Stimulated activated naive CD8-positive, alpha-beta T cell treated with anti-CD3 and anti-CD28 coated beads, Interleukin-15, amount 100 ng/mL, for 72 hours (primary cell): Measurements from ENCODE around the gene SPIN1.

ENCODE experiments used
- ATAC-seq: fragments of 150-1000 bp; cut with Tn5 transposase; 2 replicates; pipeline ENCODE4 v1.10.0; 2021; ENCODE audit warnings: mild to moderate bottlenecking, moderate library complexity
- DNase-seq, 2 donors: peaks; one replicate each; pipeline ENCODE4 v3.0.0; 2021 to 2022
- H3K27ac Mint-ChIP-seq, 2 donors: one replicate each; pipeline ENCODE4 v1.8.0; 2022; ENCODE audit warnings: mild to moderate bottlenecking in 2 of 2, mixed read lengths in 2 of 2, moderate library complexity in 2 of 2
- H3K27me3 Mint-ChIP-seq: one replicate; pipeline ENCODE4 v1.8.0; 2022; ENCODE audit warnings: mixed read lengths
- H3K4me1 Mint-ChIP-seq: one replicate; pipeline ENCODE4 v1.8.0; 2022; ENCODE audit warnings: mild to moderate bottlenecking, mixed read lengths
- H3K4me3 Mint-ChIP-seq, 2 donors: one replicate each; pipeline ENCODE4 v1.8.0; 2022; ENCODE audit warnings: mild to moderate bottlenecking in 2 of 2, mixed read lengths in 2 of 2, moderate library complexity in 1 of 2
- H3K9me3 Mint-ChIP-seq, 2 donors: one replicate each; pipeline ENCODE4 v1.8.0; 2022; ENCODE audit warnings: mixed read lengths in 2 of 2

Gene SPIN1

GRCh38 chr9:88527618-88528017, 139.4 kb downstream of the SPIN1 start:
- no peak for DNase-seq
- peaks cover 7% of the 10 kb centered on the region for H3K4me1 Mint-ChIP-seq
- ATAC-seq = no peak
- peaks cover 37% of the 10 kb centered on the region for H3K27me3 Mint-ChIP-seq
- H3K9me3 Mint-ChIP-seq = no peaks in the 10 kb centered on the region
- no peak overlapping the region for H3K27ac Mint-ChIP-seq
- H3K4me3 Mint-ChIP-seq = no peak overlapping the region
